Measurements from ENCODE around the gene NHP2. TPM values are rescaled to one million over a fixed set of nuclear protein-coding genes. Genes with fewer than 3 reads are reported as not detected.

NHP2 gene
- total RNA-seq, 4 donors from 2014 or later: 104 to 161 (median 138) TPM

DNA sequence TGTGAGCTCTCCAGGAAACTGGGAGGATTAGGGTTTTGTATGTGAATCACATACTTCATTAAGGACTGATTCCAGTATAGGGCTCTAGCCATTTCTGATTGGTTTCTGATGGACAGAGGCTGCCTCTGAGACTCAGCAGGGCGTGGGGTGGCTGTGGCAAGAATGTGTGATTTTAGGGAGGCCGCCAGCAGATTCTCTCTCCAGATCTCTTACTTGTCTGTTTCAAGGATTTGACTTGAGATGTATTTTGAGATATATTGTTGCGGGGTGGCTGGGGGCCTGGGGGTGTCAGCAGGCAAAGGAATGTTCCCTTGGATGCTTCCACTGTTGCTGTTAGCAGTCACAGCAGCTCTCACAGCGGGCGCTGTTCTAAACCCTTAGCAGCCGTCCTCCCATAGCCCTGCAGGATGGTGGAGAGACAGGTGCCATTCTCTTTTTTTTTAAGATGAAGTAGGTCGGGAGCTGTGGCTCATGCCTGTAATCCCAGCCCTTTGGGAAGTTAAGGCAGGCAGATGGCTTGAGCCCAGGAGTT is 42.7 kb upstream of the NHP2 start:
- TF ChIP-seq, protein P1, sequence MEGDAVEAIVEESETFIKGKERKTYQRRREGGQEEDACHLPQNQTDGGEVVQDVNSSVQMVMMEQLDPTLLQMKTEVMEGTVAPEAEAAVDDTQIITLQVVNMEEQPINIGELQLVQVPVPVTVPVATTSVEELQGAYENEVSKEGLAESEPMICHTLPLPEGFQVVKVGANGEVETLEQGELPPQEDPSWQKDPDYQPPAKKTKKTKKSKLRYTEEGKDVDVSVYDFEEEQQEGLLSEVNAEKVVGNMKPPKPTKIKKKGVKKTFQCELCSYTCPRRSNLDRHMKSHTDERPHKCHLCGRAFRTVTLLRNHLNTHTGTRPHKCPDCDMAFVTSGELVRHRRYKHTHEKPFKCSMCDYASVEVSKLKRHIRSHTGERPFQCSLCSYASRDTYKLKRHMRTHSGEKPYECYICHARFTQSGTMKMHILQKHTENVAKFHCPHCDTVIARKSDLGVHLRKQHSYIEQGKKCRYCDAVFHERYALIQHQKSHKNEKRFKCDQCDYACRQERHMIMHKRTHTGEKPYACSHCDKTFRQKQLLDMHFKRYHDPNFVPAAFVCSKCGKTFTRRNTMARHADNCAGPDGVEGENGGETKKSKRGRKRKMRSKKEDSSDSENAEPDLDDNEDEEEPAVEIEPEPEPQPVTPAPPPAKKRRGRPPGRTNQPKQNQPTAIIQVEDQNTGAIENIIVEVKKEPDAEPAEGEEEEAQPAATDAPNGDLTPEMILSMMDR (IDR thresholded peaks at IDR 0.05; ENCODE audit: low read depth): no peak

DNA sequence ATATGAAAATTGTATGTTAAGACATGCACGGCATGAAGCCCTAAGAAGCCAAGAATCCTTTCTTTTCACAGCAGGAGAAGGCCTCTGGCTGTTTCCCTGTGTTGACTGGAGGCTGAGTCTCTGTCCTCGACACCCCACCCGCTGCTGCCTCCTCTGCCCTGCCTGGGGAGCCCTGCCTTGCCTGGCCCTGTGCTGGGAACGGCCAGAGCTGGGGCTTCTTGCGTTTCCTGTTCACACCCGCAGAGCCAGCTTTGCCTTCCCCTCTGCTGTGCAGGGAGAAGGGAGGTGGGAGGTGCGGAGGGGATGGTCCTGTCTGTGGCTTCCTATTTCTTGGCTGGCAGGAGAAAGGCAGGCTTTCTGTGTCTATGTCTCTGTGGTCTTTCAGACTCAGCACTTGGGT is 40.3 kb upstream of the NHP2 start:
- TF ChIP-seq, protein P1 (IDR thresholded peaks at IDR 0.05; ENCODE audit: low read depth): no peak

DNA sequence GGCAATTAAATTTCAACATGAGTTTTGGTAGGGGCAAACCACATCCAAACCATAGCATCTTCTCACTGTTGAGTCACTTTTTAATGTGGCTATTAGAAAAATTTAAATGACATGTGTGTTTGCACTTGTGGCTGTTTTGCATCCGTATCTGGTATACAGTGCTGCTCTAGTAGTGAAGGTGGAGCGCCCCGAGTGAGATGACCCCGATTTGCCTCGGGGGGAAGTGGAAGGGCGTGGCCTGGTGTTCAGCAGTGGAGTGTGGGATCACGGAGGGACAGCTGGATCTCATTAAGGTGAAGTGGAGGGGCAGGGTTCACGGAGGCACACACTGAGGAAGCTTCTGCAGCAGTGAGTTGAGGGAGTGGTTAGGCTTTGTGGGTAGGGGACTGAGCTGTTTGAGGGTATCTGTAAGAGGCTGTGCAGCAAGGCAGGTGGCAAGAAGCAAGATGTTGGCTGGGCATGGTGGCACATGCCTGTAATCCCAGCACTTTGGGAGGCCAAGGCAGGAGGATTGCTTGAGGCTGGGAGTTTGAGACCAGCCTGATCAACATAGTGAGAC is 39.6 kb upstream of the NHP2 start:
- TF ChIP-seq, protein P1 (IDR thresholded peaks at IDR 0.05; ENCODE audit: low read depth): no peak

DNA sequence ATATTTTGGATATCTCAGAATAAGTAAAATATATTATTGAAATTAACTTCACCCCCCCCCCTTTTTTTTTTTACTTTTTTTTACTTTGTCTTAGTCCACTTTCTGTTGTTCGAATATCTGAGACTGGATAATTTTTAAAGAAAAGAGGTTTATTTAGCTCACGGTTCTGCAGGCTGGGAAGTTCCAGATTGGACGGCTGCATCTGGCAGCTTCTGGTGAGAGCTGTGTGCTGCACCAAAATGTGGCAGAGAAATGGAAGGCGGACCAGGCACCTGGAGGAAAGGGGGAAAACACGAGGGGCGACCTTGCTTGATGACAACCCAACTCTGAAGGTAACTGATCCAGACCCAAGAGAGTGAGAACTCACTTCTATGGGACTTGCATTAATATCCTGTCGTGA is 39.1 kb upstream of the NHP2 start:
- TF ChIP-seq, protein P1 (IDR thresholded peaks at IDR 0.05; ENCODE audit: low read depth): no peak

DNA sequence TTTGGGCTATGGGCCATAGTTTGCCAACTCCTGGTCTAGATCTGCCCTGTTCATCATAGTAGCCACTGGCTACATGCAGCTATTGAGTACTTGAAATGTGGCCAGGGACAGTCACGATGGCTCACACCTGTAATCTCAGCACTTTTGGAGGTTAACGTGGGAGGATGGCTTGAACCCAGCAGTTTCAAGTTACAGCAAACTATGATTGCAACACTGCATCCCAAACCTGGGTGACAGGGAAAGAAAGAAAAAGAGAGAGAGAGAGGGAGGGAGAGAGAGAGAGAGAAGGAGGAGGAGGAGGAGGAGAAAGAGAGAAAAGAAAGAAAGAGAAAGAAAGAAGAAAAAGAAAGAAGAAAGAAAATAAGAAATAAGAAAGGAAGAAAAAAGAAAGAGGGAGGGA is 38.6 kb upstream of the NHP2 start:
- TF ChIP-seq, protein P1 (IDR thresholded peaks at IDR 0.05; ENCODE audit: low read depth): no peak

DNA sequence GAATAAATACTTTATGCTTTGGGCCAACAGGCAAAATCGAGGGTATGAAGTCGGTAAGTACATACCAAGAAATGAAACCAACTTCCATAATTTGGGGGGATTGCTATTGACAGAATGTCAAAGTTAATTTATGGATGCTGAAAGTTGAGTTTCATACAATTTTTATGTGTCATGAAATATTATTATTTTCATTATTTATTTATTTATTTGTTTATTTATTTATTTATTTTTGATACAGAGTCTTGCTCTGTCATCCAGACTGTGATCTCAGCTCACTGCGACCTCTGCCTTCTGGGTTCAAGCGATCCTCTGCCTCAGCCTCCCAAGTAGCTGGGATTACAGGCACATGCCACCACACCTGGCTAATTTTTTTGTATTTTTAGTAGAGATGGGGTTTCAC is 38.0 kb upstream of the NHP2 start:
- TF ChIP-seq, protein P1 (IDR thresholded peaks at IDR 0.05; ENCODE audit: low read depth): no peak

DNA sequence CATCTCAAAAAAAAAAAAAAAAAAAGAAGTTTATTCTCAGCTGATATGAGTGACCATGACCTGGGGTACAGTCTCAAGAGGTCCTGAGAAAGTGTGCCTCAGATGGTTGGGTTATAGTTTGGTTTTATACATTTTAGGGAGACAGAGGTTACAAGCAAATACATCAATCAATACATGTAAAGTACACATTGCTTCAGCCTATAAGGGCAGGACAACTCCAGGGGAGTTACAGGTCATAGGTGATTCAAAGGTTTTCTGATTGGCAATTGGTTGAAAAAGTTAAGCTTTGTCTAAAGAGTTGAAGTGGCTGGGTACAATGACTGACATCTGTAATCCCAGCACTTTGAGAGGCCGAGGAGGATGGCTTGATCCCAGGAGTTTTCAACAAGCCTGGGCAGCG is 35.7 kb upstream of the NHP2 start:
- TF ChIP-seq, protein P1 (IDR thresholded peaks at IDR 0.05; ENCODE audit: low read depth): no peak

All from subcutaneous adipose tissue (tissue), 4 donors.